Measurements from ENCODE around the gene HDAC7. TPM values are rescaled to one million over a fixed set of nuclear protein-coding genes. Genes with fewer than 3 reads are reported as not detected.

HDAC7 gene
- total RNA-seq, 1 donor, result 47.9 TPM

- no peak overlapping the region for H3K4me3 ChIP-seq (ENCODE audit: low read depth, low read length)
- no peak for DNase-seq (ENCODE audit: low read depth)
- TF ChIP-seq CTCF (IDR thresholded peaks at IDR 0.05; ENCODE audit: insufficient read depth, low read depth, low read length), result no peak
Observed at GRCh38 chr12:47785036-47785886, 34.4 kb downstream of the HDAC7 start.

- no peak for DNase-seq (ENCODE audit: low read depth)
- TF ChIP-seq CTCF (IDR thresholded peaks at IDR 0.05; ENCODE audit: insufficient read depth, low read depth, low read length), result no peak
- no peak overlapping the region for H3K4me3 ChIP-seq (ENCODE audit: low read depth, low read length)
Observed at GRCh38 chr12:47783821-47784819, 35.6 kb downstream of the HDAC7 start.

GRCh38 chr12:47783024-47783755 lies 36.5 kb downstream of the HDAC7 start:
- no peak overlapping the region for H3K4me3 ChIP-seq (ENCODE audit: low read depth, low read length)
- DNase-seq (ENCODE audit: low read depth), result no peak
- TF ChIP-seq CTCF (IDR thresholded peaks at IDR 0.05; ENCODE audit: insufficient read depth, low read depth, low read length), result no peak

GRCh38 chr12:47782372-47782770 lies 37.3 kb downstream of the HDAC7 start:
- no peak for DNase-seq (ENCODE audit: low read depth)
- TF ChIP-seq CTCF (IDR thresholded peaks at IDR 0.05; ENCODE audit: insufficient read depth, low read depth, low read length), result no peak
- no peak overlapping the region for H3K4me3 ChIP-seq (ENCODE audit: low read depth, low read length)

- no peak for DNase-seq (ENCODE audit: low read depth)
- TF ChIP-seq CTCF (IDR thresholded peaks at IDR 0.05; ENCODE audit: insufficient read depth, low read depth, low read length), result no peak
- H3K4me3 ChIP-seq (ENCODE audit: low read depth, low read length), result no peak overlapping the region
Observed at GRCh38 chr12:47781479-47782371, 38.0 kb downstream of the HDAC7 start.

All from fibroblast of villous mesenchyme (primary cell).